Spleen (tissue), 11 donors: ENCODE data around the gene TGM3. TPM values are rescaled to one million over a fixed set of nuclear protein-coding genes. Genes with fewer than 3 reads are reported as not detected.

ENCODE experiments used
- DNase-seq: peaks from one replicate; pipeline ENCODE4 v3.0.0-alpha.2; 2020
- H3K27ac ChIP-seq, 8 donors: fragments of 200-600 bp; sonication (generic) in 7 of 8; 1 replicate in 4 of 8; 2 replicates in 4 of 8; pipeline versions ENCODE4 v1.5.0 to v1.8.0; 2016 to 2021; ENCODE audit warnings: inconsistent platforms in 4 of 8, mild to moderate bottlenecking in 4 of 8, moderate library complexity in 1 of 8
- H3K27me3 ChIP-seq, 7 donors: fragments of 200-600 bp; sonication (generic) in 6 of 7; replicated peaks in 1 of 7; 1 replicate in 4 of 7; 2 replicates in 3 of 7; pipeline versions ENCODE4 v1.5.0 to v1.8.0; 2016 to 2021; ENCODE audit warnings: inconsistent platforms in 3 of 7, mild to moderate bottlenecking in 1 of 7
- H3K36me3 ChIP-seq, 6 donors: fragments of 200-600 bp; sonication (generic) in 5 of 6; 1 replicate in 4 of 6; 2 replicates in 2 of 6; pipeline versions ENCODE4 v1.5.0 to v1.8.0; 2016 to 2021; ENCODE audit warnings: inconsistent platforms in 2 of 6
- H3K4me1 ChIP-seq, 6 donors: fragments of 200-600 bp; sonication (generic) in 5 of 6; 1 replicate in 3 of 6; 2 replicates in 3 of 6; pipeline versions ENCODE4 v1.5.0 to v1.8.0; 2016 to 2021; ENCODE audit warnings: inconsistent platforms in 3 of 6
- H3K4me3 ChIP-seq, 8 donors: fragments of 200-600 bp; sonication (generic) in 7 of 8; 1 replicate in 4 of 8; 2 replicates in 4 of 8; pipeline versions ENCODE4 v1.5.0 to v1.8.0; 2016 to 2021; ENCODE audit warnings: inconsistent platforms in 4 of 8, mild to moderate bottlenecking in 4 of 8, moderate library complexity in 2 of 8
- H3K9me3 ChIP-seq, 8 donors: fragments of 200-600 bp; sonication (generic) in 7 of 8; 1 replicate in 4 of 8; 2 replicates in 4 of 8; pipeline versions ENCODE4 v1.5.0 to v1.8.0; 2016 to 2021; ENCODE audit warnings: inconsistent platforms in 4 of 8
- CTCF ChIP-seq, 11 experiments: fragments of 200-600 bp in 7 of 11; fragments of 450-650 bp in 4 of 11; sonication (generic) in 4 of 11; IDR thresholded peaks in 8 of 11; conservative IDR thresholded peaks in 3 of 11; 1 replicate in 7 of 11; 2 replicates in 4 of 11; pipeline versions ENCODE4 v1.4.0 to v1.8.0; 2016 to 2021; ENCODE audit warnings: antibody characterized with exemption in 11 of 11, inconsistent platforms in 4 of 11, mild to moderate bottlenecking in 1 of 11
- POLR2A ChIP-seq, 3 donors: fragments of 450-650 bp; IDR thresholded peaks; one replicate each; pipeline ENCODE4 v1.5.1; 2017; ENCODE audit warnings: antibody characterized with exemption in 3 of 3, mild to moderate bottlenecking in 1 of 3
- POLR2AphosphoS5 ChIP-seq, 3 donors: sonication (generic); formaldehyde crosslinking; IDR thresholded peaks; one replicate each; pipeline ENCODE4 v1.5.1; 2017; ENCODE audit warnings: antibody characterized with exemption in 3 of 3
- WGBS, 5 donors: extraction: QIAGEN DNeasy Blood & Tissue Kit in 3 of 5; methylation state at CpG; one replicate each; pipeline versions ENCODE4 v1.1.5 to v1.1.7; 2013 to 2018; 5-methylcytosine and 5-hydroxymethylcytosine counted together
- intact Hi-C: fragments of 100-400 bp; cut with DNase I; formaldehyde crosslinking; loops from one replicate; pipeline ENCODE4 v1.15.0; 2023; ENCODE audit warnings: low total_unique reads
- polyA plus RNA-seq, 3 donors: library from polyadenylated mRNA; stranded (reverse); fragments of 200-250 nt; gene quantifications; one replicate each; pipeline ENCODE4 v1.2.1, GENCODE V29; 2013
- total RNA-seq, 7 donors: library from RNA; depleted of rRNA in 3 of 7; stranded (reverse); fragments of >200 nt in 3 of 7; fragmentation: NEBNext Ultra II Directional in 4 of 7; extraction: Animal tissue kit (Norgen Biotek cat#: 25700) in 4 of 7; gene quantifications; one replicate each; pipeline versions ENCODE4 v1.1.0 to v1.2.1, GENCODE V29; 2016 to 2021
- donor health status: healthy with polysubstance abuse.
- donor health status: DM: no; HTN: no; CAD: no; lungs with moderate emphysema.
- donor health status: DM: no; HTN: no; CAD: no.
- donor health status: Bipolar disorder and iron deficiency.
- donor health status: healthy.
- donor health status: DM: no; HTN: no; CAD: no.
- donor health status: DM: yes; HTN: yes; CAD: no.

Gene TGM3
- total and polyA plus RNA-seq, 10 donors = 0.09 to 0.64 (median 0.43) TPM; not detected in 3

- Histone ChIP-seq H3K36me3 (no peaks in the 10 kb centered on the region), H3K9me3 (peaks cover 0 to 3% (median under 1%) of the 10 kb centered on the region in 8 donors), H3K27me3 (peaks cover 0 to 12% (median 0%) of the 10 kb centered on the region in 7 donors), H3K4me1 (peaks cover 0 to 14% (median 3%) of the 10 kb centered on the region in 6 donors), H3K27ac (no peak overlapping the region), H3K4me3 (no peak overlapping the region)
- intact Hi-C loops = no loop called here
- WGBS, 5 donors = 85 to 93% (median 92%) methylated on average over 3 of the region's 3 CpGs
- DNase-seq = no peak
- TF ChIP-seq POLR2A (IDR thresholded peaks at IDR 0.05) (no peak), CTCF (IDR thresholded peaks at IDR 0.05 in 8 of 11, conservative IDR thresholded peaks at IDR 0.05 in 3 of 11) (no peak)
Measured at GRCh38 chr20:2342243-2342642, 46.4 kb downstream of the TGM3 start.

- 66 to 89% (median 78%) methylated on average over 3 of the region's 3 CpGs for WGBS, 5 donors
Measured at GRCh38 chr20:2346188-2346587, 50.4 kb downstream of the TGM3 start.

GRCh38 chr20:2348336-2348735, 52.5 kb downstream of the TGM3 start:
- no peak for TF ChIP-seq POLR2A (IDR thresholded peaks at IDR 0.05)
- TF ChIP-seq POLR2AphosphoS5 (IDR thresholded peaks at IDR 0.05) = no peak
- no peak for TF ChIP-seq CTCF (IDR thresholded peaks at IDR 0.05 in 8 of 11, conservative IDR thresholded peaks at IDR 0.05 in 3 of 11)
- intact Hi-C loops = loop anchor here (5.0 kb wide), 1 partner anchor 141 kb away; no protein-coding TSS in a partner anchor
- WGBS, 5 donors = 82 to 88% (median 83%) methylated on average over 5 of the region's 5 CpGs
- Histone ChIP-seq H3K27ac (no peak overlapping the region), H3K27me3 (peaks cover 0 to 29% (median 0%) of the 10 kb centered on the region in 7 donors), H3K4me3 (no peak overlapping the region), H3K36me3 (no peaks in the 10 kb centered on the region), H3K9me3 (peaks cover 0 to 7% (median 2%) of the 10 kb centered on the region in 8 donors), H3K4me1 (peaks cover 0 to 6% (median 1%) of the 10 kb centered on the region in 6 donors)
- no peak for DNase-seq

More at GRCh38 chr20:2346188-2346587, 50.4 kb downstream of the TGM3 start:
- no peak for DNase-seq
- intact Hi-C loops = loop anchor here (5.0 kb wide), 1 partner anchor 139 kb away; no protein-coding TSS in a partner anchor
- H3K27ac ChIP-seq = no peak overlapping the region
- peaks cover 0 to 7% (median 2%) of the 10 kb centered on the region in 8 donors for H3K9me3 ChIP-seq
- peaks cover 0 to 29% (median 0%) of the 10 kb centered on the region in 7 donors for H3K27me3 ChIP-seq
- peaks cover 0 to 6% (median 0%) of the 10 kb centered on the region in 6 donors for H3K4me1 ChIP-seq
- TF ChIP-seq POLR2A (IDR thresholded peaks at IDR 0.05) (no peak), POLR2AphosphoS5 (IDR thresholded peaks at IDR 0.05) (no peak)
- no peaks in the 10 kb centered on the region for H3K36me3 ChIP-seq
- H3K4me3 ChIP-seq = no peak overlapping the region

- no peak for TF ChIP-seq CTCF (IDR thresholded peaks at IDR 0.05 in 8 of 11, conservative IDR thresholded peaks at IDR 0.05 in 3 of 11)
- no peak for TF ChIP-seq POLR2A (IDR thresholded peaks at IDR 0.05)
- no peak for TF ChIP-seq POLR2AphosphoS5 (IDR thresholded peaks at IDR 0.05)
- Histone ChIP-seq H3K9me3 (peaks cover 0 to 7% (median 2%) of the 10 kb centered on the region in 8 donors), H3K36me3 (no peaks in the 10 kb centered on the region), H3K4me1 (peaks cover 0 to 6% (median 1%) of the 10 kb centered on the region in 6 donors), H3K27me3 (peaks cover 0 to 29% (median 0%) of the 10 kb centered on the region in 7 donors), H3K4me3 (no peak overlapping the region), H3K27ac (no peak overlapping the region)
- DNase-seq = no peak
- WGBS, 5 donors = 54 to 88% (median 68%) methylated on average over 4 of the region's 4 CpGs
- intact Hi-C loops = loop anchor here (5.0 kb wide), 1 partner anchor 142 kb away; no protein-coding TSS in a partner anchor
Measured at GRCh38 chr20:2349801-2350200, 54.0 kb downstream of the TGM3 start.
